K562 (cell line): ENCODE measurements around the gene ZNF740. TPM values are rescaled to one million over a fixed set of nuclear protein-coding genes. Genes with fewer than 3 reads are reported as not detected.

Experiments
- CEBPB ChIP-seq: fragments of 450-650 bp; IDR thresholded peaks from 2 replicates; pipeline ENCODE4 v1.6.1; 2016; ENCODE audit warnings: missing genetic modification characterization, missing compliant biosample characterization
- CHD2 ChIP-seq: IDR thresholded peaks from 2 replicates; pipeline ENCODE4 v1.6.1; 2011; ENCODE audit warnings: low read depth, low read length
- CREM ChIP-seq: IDR thresholded peaks from 2 replicates; pipeline ENCODE4 v1.6.1; 2014; ENCODE audit warnings: antibody characterized with exemption, low read depth
- HDAC2 ChIP-seq: fragments of 450-650 bp; IDR thresholded peaks from 2 replicates; pipeline ENCODE4 v1.6.1; 2016; ENCODE audit warnings: mild to moderate bottlenecking
- HES1 ChIP-seq: fragments of 450-650 bp; IDR thresholded peaks from 2 replicates; pipeline ENCODE4 v1.6.1; 2016; ENCODE audit warnings: low read depth, mild to moderate bottlenecking, moderate library complexity
- HSF4 ChIP-seq: fragments of 250-450 bp; sonication (Bioruptor Pico); IDR thresholded peaks from 2 replicates; pipeline ENCODE4 v2.1.2; 2022; ENCODE audit warnings: mild to moderate bottlenecking, moderate library complexity, borderline replicate concordance
- KDM1A ChIP-seq, 2 experiments: fragments of 450-650 bp; IDR thresholded peaks; 2 replicates each; pipeline ENCODE4 v1.6.1; 2016; ENCODE audit warnings: mild to moderate bottlenecking in 2 of 2
- MCM5 ChIP-seq: fragments of 450-650 bp; IDR thresholded peaks from 2 replicates; pipeline ENCODE4 v1.6.1; 2016; ENCODE audit warnings: low read depth
- MYNN ChIP-seq, 2 experiments: sonication (generic); formaldehyde crosslinking in 1 of 2; IDR thresholded peaks; 2 replicates each; pipeline versions ENCODE4 v1.5.0 to v1.6.1; 2016 to 2020; ENCODE audit warnings: antibody characterized with exemption in 1 of 2, missing genetic modification reagents in 1 of 2
- NCOA6 ChIP-seq: fragments of 450-650 bp; IDR thresholded peaks from 2 replicates; pipeline ENCODE4 v1.6.1; 2017; ENCODE audit warnings: mild to moderate bottlenecking
- RBFOX2 ChIP-seq: fragments of 200-400 bp; formaldehyde crosslinking; IDR thresholded peaks from 2 replicates; pipeline ENCODE4 v1.6.1; 2017; ENCODE audit warnings: low read depth, mild to moderate bottlenecking, low read length, moderate library complexity
- RBM39 ChIP-seq: fragments of 200-400 bp; formaldehyde crosslinking; optimal IDR thresholded peaks from 2 replicates; pipeline ENCODE3; 2018; ENCODE audit warnings: low read depth, low read length
- TCF7 ChIP-seq: sonication (generic); IDR thresholded peaks from 2 replicates; pipeline ENCODE4 v1.6.1; 2016; ENCODE audit warnings: antibody characterized with exemption, borderline replicate concordance
- ZBTB7A ChIP-seq: IDR thresholded peaks from 2 replicates; pipeline ENCODE4 v1.6.1; 2011; ENCODE audit warnings: low read depth, mild to moderate bottlenecking, low read length, moderate library complexity, borderline replicate concordance; ENCODE audit not compliant: control insufficient read depth
- polyA plus RNA-seq, 8 experiments: library from polyadenylated mRNA; depleted of rRNA in 4 of 8; stranded (reverse) in 5 of 8; unstranded in 3 of 8; fragments of >200 nt; fragmentation: Nextera tagmentation in 2 of 8; fragmentation: Illumina TruSeq in 1 of 8; extraction: Ambion mirVana in 2 of 8; extraction: Trizol in 1 of 8; gene quantifications; 2 replicates each; pipeline versions ENCODE4 v1.2.1 to v1.2.3, GENCODE V29; 2011 to 2014; ENCODE audit warnings: inconsistent platforms in 1 of 8, missing spikeins in 1 of 8
- total RNA-seq, 7 experiments: library from RNA; depleted of rRNA in 6 of 7; stranded (reverse); fragments of >200 nt in 6 of 7; fragmentation: Illumina TruSeq in 2 of 7; extraction: Trizol in 2 of 7; gene quantifications; 2 replicates each; pipeline versions ENCODE4 v1.2.1 to v1.2.3, GENCODE V29; 2011 to 2021; ENCODE audit warnings: low replicate concordance in 1 of 7
- TF ChIP-seq, protein P1 (sequence below): fragments of 250-450 bp; sonication (Bioruptor Pico); IDR thresholded peaks from 2 replicates; pipeline ENCODE4 v1.5.0; 2020; ENCODE audit warnings: mild to moderate bottlenecking, borderline replicate concordance
- TF ChIP-seq, protein P2 (sequence below): fragments of 450-650 bp; IDR thresholded peaks from 2 replicates; pipeline ENCODE4 v1.6.1; 2018; ENCODE audit not compliant: partially characterized antibody

ZNF740 gene
- total and polyA plus RNA-seq, 9 of the 15 experiments (the other 6 are each of a cell fraction or from before 2014, with no cell fraction given): 0.57 to 46.4 (median 18.6) TPM

DNA sequence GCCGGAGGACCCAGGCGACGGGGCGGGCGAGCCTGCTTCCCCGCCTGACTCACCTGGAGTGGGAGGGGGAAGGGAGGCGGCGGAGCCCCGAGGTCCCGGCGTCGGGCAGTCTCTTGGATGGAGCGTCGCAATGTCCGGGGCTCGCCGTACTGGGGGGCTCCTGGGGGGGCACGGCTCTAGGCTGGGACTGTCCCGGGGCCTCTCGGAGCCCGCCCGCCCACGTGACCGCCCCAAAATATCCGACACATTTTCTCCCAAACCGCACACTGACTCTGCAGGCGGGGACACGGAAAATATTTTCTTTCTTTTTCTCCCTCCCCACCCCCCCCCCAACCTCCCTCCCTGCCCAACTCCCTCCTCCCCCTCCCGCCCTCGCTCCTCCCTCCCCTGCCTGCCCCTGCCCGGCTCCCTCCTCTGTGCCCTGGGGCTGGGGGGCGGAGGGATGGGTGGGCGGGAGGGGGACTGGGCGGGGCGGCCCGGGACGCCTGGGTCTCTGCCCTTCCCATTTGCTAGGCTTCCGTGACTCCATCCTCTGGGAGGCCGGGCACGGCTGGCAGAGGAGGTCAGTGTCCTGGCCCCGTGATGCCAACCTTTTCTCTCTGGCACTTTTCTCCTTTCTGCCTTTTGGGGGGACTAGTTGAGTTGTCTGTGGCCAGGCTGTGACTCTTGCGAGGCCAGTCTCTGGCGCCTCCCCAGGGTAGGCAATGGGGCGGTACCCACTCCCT, 51.6 kb downstream of the ZNF740 start, which contains the start of gene RARG (continued):
- TF ChIP-seq TCF7 (no peak), HDAC2 (0 out of 2 replicates have a peak, but pooled peaks have one; percentile 44), RBFOX2 (0 out of 2 replicates have a peak, but pooled peaks have one; percentile 18), CEBPB (tag) (no peak), MYNN (IDR thresholded peaks at IDR 0.05) (no peak), MYNN (CRISPR knock-in tag; IDR thresholded peaks at IDR 0.05) (no peak), RBM39 (no peak), ZBTB7A (no peak), KDM1A (IDR thresholded peaks at IDR 0.05) (peak in 1 of 2 experiments; percentile 75; a peak in 2 of 4 replicates), HES1 (no peak), MCM5 (no peak), CREM (no peak), HSF4 (CRISPR knock-in tag) (no peak), NCOA6 (peak; percentile 39; the same call in 1 of the 2 replicates), CHD2 (no peak)
- TF ChIP-seq, protein P1, sequence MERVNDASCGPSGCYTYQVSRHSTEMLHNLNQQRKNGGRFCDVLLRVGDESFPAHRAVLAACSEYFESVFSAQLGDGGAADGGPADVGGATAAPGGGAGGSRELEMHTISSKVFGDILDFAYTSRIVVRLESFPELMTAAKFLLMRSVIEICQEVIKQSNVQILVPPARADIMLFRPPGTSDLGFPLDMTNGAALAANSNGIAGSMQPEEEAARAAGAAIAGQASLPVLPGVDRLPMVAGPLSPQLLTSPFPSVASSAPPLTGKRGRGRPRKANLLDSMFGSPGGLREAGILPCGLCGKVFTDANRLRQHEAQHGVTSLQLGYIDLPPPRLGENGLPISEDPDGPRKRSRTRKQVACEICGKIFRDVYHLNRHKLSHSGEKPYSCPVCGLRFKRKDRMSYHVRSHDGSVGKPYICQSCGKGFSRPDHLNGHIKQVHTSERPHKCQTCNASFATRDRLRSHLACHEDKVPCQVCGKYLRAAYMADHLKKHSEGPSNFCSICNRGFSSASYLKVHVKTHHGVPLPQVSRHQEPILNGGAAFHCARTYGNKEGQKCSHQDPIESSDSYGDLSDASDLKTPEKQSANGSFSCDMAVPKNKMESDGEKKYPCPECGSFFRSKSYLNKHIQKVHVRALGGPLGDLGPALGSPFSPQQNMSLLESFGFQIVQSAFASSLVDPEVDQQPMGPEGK (CRISPR knock-in tag): no peak
- TF ChIP-seq, protein P2, sequence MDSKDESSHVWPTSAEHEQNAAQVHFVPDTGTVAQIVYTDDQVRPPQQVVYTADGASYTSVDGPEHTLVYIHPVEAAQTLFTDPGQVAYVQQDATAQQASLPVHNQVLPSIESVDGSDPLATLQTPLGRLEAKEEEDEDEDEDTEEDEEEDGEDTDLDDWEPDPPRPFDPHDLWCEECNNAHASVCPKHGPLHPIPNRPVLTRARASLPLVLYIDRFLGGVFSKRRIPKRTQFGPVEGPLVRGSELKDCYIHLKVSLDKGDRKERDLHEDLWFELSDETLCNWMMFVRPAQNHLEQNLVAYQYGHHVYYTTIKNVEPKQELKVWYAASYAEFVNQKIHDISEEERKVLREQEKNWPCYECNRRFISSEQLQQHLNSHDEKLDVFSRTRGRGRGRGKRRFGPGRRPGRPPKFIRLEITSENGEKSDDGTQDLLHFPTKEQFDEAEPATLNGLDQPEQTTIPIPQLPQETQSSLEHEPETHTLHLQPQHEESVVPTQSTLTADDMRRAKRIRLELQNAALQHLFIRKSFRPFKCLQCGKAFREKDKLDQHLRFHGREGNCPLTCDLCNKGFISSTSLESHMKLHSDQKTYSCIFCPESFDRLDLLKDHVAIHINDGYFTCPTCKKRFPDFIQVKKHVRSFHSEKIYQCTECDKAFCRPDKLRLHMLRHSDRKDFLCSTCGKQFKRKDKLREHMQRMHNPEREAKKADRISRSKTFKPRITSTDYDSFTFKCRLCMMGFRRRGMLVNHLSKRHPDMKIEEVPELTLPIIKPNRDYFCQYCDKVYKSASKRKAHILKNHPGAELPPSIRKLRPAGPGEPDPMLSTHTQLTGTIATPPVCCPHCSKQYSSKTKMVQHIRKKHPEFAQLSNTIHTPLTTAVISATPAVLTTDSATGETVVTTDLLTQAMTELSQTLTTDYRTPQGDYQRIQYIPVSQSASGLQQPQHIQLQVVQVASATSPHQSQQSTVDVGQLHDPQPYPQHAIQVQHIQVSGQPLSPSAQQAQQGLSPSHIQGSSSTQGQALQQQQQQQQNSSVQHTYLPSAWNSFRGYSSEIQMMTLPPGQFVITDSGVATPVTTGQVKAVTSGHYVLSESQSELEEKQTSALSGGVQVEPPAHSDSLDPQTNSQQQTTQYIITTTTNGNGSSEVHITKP: no peak
- TF ChIP-seq, all 486 proteins: peak for 24
